ENCODE results near the gene CUBN.

Gene CUBN

GRCh38 chr10:17041626-17042520 is 87.7 kb downstream of the CUBN start:
- no peak for DNase-seq (ENCODE audit: low read depth in 3 of 3)

- DNase-seq (ENCODE audit: low read depth in 3 of 3), result no peak
These were observed 91.0 kb downstream of the CUBN start for GRCh38 chr10:17038627-17039026.

- no peak for DNase-seq (ENCODE audit: low read depth in 3 of 3)
These were observed 91.7 kb downstream of the CUBN start for GRCh38 chr10:17037910-17038309.

GRCh38 chr10:17035446-17035845 is 94.2 kb downstream of the CUBN start:
- no peak for DNase-seq (ENCODE audit: low read depth in 3 of 3)

GRCh38 chr10:17033529-17034260 is 95.9 kb downstream of the CUBN start:
- DNase-seq (ENCODE audit: low read depth in 3 of 3), result no peak

- no peak for DNase-seq (ENCODE audit: low read depth in 3 of 3)
These were observed 97.7 kb downstream of the CUBN start for GRCh38 chr10:17031637-17032635.

- peak; percentile 68 to 83 (median 81) for DNase-seq (ENCODE audit: low read depth in 3 of 3)
These were observed 99.9 kb downstream of the CUBN start for GRCh38 chr10:17029581-17030271.

GRCh38 chr10:17029239-17029580 is 100.4 kb downstream of the CUBN start:
- DNase-seq (ENCODE audit: low read depth in 3 of 3), result no peak

GRCh38 chr10:17028798-17029197 is 100.8 kb downstream of the CUBN start:
- DNase-seq (ENCODE audit: low read depth in 3 of 3), result no peak

GRCh38 chr10:17026686-17027485 is 102.7 kb downstream of the CUBN start:
- peak; percentile 41 to 61 (median 47) for DNase-seq (ENCODE audit: low read depth in 3 of 3)

- DNase-seq (ENCODE audit: low read depth in 3 of 3), result peak; percentile 37 to 41 (median 41)
These were observed 103.9 kb downstream of the CUBN start for GRCh38 chr10:17025444-17026295.

GRCh38 chr10:17024461-17024860 is 105.2 kb downstream of the CUBN start:
- no peak for DNase-seq (ENCODE audit: low read depth in 3 of 3)

- peak in 2 of 3 experiments; percentile 49 to 67 for DNase-seq (ENCODE audit: low read depth in 3 of 3)
These were observed 106.0 kb downstream of the CUBN start for GRCh38 chr10:17023386-17024298.

- DNase-seq (ENCODE audit: low read depth in 3 of 3), result no peak
These were observed 106.7 kb downstream of the CUBN start for GRCh38 chr10:17022896-17023295.

GRCh38 chr10:17022466-17022825 is 107.2 kb downstream of the CUBN start:
- no peak for DNase-seq (ENCODE audit: low read depth in 3 of 3)

GRCh38 chr10:17021656-17022465 is 107.8 kb downstream of the CUBN start:
- no peak for DNase-seq (ENCODE audit: low read depth in 3 of 3)

GRCh38 chr10:17019696-17020095 is 109.9 kb downstream of the CUBN start:
- no peak for DNase-seq (ENCODE audit: low read depth in 3 of 3)

Measured in stimulated activated CD4-positive, alpha-beta T cell treated with anti-CD3 and anti-CD28 coated beads, TNF-alpha, amount 100 ng/mL, for 4 hours (primary cell).